ENCODE results near the gene SKIC2. TPM values are rescaled to one million over a fixed set of nuclear protein-coding genes. Genes with fewer than 3 reads are reported as not detected.
A peak's percentile ranks its signal among the peaks of the same experiment; 100 is the strongest.

The SKIC2 gene
- total and polyA plus RNA-seq, 9 donors: 24.6 to 59.4 (median 42.1) TPM

DNA sequence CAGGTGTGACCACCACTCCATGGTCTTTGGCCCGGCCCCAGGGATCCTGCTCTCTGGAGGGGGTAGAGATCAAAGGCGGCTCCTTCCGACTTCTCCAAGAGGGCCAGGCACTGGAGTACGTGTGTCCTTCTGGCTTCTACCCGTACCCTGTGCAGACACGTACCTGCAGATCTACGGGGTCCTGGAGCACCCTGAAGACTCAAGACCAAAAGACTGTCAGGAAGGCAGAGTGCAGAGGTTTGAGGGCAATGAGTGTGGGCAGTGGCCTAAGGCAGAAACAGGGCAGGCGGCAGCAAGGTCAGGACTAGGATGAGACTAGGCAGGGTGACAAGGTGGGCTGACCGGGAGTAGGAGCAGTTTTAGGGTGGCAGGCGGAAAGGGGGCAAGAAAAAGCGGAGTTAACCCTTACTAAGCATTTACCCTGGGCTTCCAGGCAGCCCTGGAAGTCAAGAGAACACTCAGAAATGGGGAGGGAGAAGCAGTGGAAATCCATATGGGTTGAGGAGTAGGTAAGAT, 12.5 kb upstream of the SKIC2 start:
- TF ChIP-seq EP300 (IDR thresholded peaks at IDR 0.05) (no peak), CTCF (IDR thresholded peaks at IDR 0.05) (no peak), POLR2A (IDR thresholded peaks at IDR 0.05) (no peak)
- H3K9me3 ChIP-seq: no peaks in the 10 kb centered on the region
- H3K36me3 ChIP-seq: no peaks in the 10 kb centered on the region
- H3K27me3 ChIP-seq: no peaks in the 10 kb centered on the region
- intact Hi-C loops (cut with DNase I): loop anchor here in 1 of 4 donors (10.0 kb wide), 1 partner anchor 1338 kb away; the partner anchor contains the start of genes PFDN6 and WDR46
- 70 to 79% (median 76%) methylated on average over 11 of the region's 11 CpGs for WGBS, 3 donors
- peak overlapping the region; percentile 9 to 75 for H3K27ac ChIP-seq
- no peak for DNase-seq
- H3K4me1 ChIP-seq (ENCODE audit: insufficient read depth): peaks cover 6% of the 10 kb centered on the region
- H3K4me3 ChIP-seq: no peak overlapping the region

- no peaks in the 10 kb centered on the region for H3K9me3 ChIP-seq
- no peak overlapping the region for H3K27ac ChIP-seq
- H3K4me1 ChIP-seq (ENCODE audit: insufficient read depth): peaks cover 6% of the 10 kb centered on the region
- no peaks in the 10 kb centered on the region for H3K36me3 ChIP-seq
- DNase-seq: no peak
- H3K4me3 ChIP-seq: no peak overlapping the region
- TF ChIP-seq CTCF (IDR thresholded peaks at IDR 0.05) (no peak), EP300 (IDR thresholded peaks at IDR 0.05) (no peak), POLR2A (IDR thresholded peaks at IDR 0.05) (no peak)
- intact Hi-C loops (cut with DNase I): loop anchor here in 1 of 4 donors (10.0 kb wide), 1 partner anchor 1338 kb away; the partner anchor contains the start of genes PFDN6 and WDR46
- H3K27me3 ChIP-seq: no peaks in the 10 kb centered on the region
- 82 to 86% (median 84%) methylated on average over 24 of the region's 24 CpGs for WGBS, 3 donors
Measured at GRCh38 chr6:31947070-31947675, 11.8 kb upstream of the SKIC2 start.

DNA sequence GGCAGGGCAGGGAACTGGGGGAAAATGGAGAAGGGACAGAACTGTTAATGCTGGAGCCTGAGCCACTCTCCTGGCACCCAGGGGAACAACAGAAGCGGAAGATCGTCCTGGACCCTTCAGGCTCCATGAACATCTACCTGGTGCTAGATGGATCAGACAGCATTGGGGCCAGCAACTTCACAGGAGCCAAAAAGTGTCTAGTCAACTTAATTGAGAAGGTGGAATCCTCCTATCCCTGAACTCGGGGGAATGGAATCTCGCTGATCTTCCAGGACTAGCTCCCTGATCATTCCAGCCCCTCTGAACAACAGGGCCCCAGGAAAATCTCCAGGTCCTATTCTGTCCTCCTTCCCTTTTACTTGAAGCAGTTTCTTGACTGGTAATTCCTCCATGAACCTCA, 11.1 kb upstream of the SKIC2 start:
- H3K27ac ChIP-seq: no peak overlapping the region
- peaks cover 6% of the 10 kb centered on the region for H3K4me1 ChIP-seq (ENCODE audit: insufficient read depth)
- no peaks in the 10 kb centered on the region for H3K36me3 ChIP-seq
- TF ChIP-seq EP300 (IDR thresholded peaks at IDR 0.05) (no peak), CTCF (IDR thresholded peaks at IDR 0.05) (no peak)
- no peak overlapping the region for H3K4me3 ChIP-seq
- intact Hi-C loops (cut with DNase I): loop anchor here in 1 of 4 donors (10.0 kb wide), 1 partner anchor 1337 kb away; the partner anchor contains the start of genes PFDN6 and WDR46
- 82 to 86% (median 84%) methylated on average over 4 of the region's 4 CpGs for WGBS, 3 donors
- no peaks in the 10 kb centered on the region for H3K9me3 ChIP-seq
- DNase-seq: no peak
- no peaks in the 10 kb centered on the region for H3K27me3 ChIP-seq

- Histone ChIP-seq H3K36me3 (no peaks in the 10 kb centered on the region), H3K27me3 (no peaks in the 10 kb centered on the region), H3K9me3 (no peaks in the 10 kb centered on the region), H3K4me3 (no peak overlapping the region), H3K4me1 (ENCODE audit: insufficient read depth) (peaks cover 6% of the 10 kb centered on the region), H3K27ac (no peak overlapping the region)
- intact Hi-C loops (cut with DNase I): loop anchor here in 1 of 4 donors (10.0 kb wide), 1 partner anchor 1336 kb away; the partner anchor contains the start of genes PFDN6 and WDR46
- TF ChIP-seq CTCF (IDR thresholded peaks at IDR 0.05): no peak
- TF ChIP-seq POLR2A (IDR thresholded peaks at IDR 0.05): no peak
- no peak for TF ChIP-seq EP300 (IDR thresholded peaks at IDR 0.05)
- DNase-seq: no peak
- WGBS, 3 donors: 67 to 84% (median 77%) methylated on average over 5 of the region's 5 CpGs
Measured at GRCh38 chr6:31948306-31948705, 10.7 kb upstream of the SKIC2 start.
